SIG-M5 (cell line): ENCODE measurements around the gene RNF114.
"Not testable (repeated sequence)": the region's sequence is repeated elsewhere in the genome, so short reads cannot be mapped to it uniquely, and the experiment has no call there.

Experiments
- DNase-seq: peaks from one replicate; lab custom pipeline; 2025; lab: John Stamatoyannopoulos, UW

Gene RNF114

DNA sequence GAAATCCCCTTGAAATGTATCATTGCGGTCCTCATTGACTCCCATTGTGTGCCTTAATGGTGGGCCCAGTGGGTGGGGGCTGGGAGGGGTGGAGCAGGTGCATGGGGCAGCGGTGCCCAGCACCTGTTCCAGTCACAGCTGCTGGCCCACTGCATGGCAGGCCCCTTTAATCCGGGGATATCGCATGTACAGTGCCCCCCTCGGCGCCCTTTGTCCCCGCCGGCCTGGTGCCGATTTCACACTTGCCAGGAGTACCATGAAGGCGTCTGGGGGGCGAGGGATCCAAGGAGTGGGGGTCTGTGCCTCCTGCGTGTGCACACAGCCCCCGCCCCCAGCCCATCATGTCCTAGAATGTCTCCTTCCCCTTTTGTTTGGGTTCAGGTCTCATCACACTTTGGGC, 49.4 kb downstream of the RNF114 start:
- DNase-seq: no peak

DNA sequence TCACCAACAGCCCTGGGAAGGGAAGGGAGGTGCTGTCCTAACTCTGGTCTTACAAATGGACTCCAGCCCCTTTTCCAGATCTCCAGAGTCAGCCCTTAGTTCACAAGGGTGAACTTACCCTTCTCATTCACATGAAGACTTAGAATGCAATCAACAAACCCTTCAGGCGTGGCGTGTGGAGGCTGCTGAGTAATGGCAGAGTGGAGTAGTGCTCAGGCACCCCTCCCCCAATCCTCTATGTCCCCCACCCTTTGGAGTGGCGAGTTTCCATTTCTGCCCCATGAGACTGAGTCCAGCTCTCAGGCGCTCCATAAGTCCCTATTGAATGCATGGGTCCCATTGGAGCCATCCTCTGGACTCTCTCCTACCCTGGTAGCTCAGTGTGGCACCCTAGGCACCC, 49.9 kb downstream of the RNF114 start:
- no peak for DNase-seq

DNA sequence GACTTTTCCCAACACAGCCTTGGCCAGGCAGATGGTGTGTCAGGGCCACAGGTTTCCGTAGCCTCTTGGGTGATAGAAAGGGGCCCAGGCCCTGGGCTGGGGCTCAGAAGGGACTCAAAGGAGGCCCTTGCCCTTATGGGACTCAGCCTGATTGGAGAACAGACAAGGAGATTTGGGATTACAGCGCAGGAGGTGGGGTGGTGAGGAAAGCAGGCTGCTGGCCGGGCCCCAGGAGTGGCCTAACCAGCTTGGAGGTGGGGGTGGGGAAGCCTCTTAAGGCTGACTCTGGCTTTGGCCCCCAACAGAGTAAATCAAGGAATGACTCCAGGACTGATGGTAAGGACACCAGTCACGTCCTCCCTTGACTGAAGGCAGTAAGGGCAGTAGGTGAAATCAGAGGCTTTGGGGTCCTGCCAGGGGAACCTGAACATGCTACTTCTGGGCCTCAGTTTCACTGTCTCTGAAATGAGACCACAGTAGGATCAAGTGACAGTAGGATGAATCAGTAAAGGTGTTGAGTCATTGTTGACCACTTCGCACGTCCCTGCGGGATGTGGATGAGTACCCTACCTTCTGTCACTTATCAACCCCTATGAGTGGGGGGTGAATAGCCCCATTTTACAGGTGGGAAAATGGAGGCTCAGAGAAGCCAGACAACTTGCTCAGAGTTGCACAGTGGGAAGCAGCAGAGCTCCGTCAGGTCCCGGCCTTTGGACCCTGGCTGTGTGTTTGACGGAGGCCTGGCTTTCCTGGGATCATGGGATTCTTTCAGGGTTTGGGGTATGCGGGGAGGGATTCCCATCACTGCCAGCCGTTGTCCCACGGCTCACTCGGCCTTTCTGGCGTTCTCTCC, 51.0 kb downstream of the RNF114 start:
- no peak for DNase-seq

DNA sequence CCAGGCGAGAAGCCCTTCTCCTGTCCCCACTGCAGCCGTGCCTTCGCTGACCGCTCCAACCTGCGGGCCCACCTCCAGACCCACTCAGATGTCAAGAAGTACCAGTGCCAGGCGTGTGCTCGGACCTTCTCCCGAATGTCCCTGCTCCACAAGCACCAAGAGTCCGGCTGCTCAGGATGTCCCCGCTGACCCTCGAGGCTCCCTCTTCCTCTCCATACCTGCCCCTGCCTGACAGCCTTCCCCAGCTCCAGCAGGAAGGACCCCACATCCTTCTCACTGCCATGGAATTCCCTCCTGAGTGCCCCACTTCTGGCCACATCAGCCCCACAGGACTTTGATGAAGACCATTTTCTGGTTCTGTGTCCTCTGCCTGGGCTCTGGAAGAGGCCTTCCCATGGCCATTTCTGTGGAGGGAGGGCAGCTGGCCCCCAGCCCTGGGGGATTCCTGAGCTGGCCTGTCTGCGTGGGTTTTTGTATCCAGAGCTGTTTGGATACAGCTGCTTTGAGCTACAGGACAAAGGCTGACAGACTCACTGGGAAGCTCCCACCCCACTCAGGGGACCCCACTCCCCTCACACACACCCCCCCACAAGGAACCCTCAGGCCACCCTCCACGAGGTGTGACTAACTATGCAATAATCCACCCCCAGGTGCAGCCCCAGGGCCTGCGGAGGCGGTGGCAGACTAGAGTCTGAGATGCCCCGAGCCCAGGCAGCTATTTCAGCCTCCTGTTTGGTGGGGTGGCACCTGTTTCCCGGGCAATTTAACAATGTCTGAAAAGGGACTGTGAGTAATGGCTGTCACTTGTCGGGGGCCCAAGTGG, 51.9 kb downstream of the RNF114 start:
- no peak for DNase-seq

DNA sequence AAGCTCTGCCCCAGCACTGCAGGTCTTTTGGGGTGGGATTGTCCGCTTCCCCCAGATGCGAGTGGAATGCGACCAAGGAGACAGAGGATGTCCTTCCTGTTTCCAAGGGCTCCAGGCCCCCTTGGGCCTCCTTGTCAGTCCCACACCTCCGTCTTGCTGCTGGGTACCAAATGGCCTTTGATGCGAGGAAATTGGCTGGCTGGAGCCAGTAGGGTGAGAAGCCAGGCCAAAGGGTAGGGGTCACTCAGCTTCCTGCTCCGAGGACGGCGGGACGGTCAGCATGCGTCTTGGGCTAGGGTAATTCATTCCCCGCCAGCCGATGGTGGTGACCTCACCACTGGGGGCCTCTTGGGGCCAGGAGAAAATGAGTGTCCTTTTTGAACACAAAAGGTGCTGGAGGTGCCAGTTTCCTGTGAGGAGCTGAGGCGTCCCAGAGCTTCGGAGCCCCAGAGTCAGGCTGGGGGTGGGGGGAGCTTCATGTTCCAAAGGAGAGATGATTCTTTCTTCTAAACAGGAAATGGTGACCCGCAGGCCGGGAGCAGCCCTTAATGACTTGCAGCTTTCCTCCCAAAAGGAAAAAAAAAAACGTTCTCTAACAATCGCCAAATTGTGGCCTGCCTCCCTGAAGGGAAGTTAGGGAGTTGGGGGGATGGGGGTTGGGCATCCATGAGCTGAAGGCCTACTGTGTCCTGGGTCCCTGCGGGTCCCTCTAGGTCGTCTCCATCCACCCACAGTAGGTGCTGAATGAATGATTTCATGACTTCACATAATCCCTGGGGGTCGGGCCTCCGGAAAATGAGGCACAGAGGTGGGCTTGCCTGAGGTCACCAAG, 53.3 kb downstream of the RNF114 start:
- no peak for DNase-seq

DNA sequence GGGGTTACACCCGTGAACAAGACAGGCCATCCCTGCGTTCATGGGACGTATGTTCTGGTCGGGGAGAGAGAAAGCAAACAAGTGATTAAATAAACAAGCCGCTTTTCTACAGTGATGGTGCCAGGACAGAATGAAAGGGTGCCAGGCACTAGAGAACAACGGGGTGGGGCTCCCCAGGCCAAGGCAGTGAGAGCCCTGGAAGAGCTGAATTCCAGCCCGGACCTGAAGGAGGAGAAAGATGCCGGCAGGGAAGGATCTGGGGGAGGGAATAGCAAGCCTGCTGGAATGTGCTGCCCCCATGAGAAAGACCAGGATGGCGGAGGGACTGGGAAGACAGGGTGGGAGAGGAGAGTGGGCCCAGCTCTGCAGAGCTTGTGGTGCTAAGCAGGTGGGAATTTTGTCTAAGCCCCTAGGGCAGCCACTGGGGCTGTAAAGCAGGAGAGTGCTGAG, 54.1 kb downstream of the RNF114 start:
- no peak for DNase-seq

DNA sequence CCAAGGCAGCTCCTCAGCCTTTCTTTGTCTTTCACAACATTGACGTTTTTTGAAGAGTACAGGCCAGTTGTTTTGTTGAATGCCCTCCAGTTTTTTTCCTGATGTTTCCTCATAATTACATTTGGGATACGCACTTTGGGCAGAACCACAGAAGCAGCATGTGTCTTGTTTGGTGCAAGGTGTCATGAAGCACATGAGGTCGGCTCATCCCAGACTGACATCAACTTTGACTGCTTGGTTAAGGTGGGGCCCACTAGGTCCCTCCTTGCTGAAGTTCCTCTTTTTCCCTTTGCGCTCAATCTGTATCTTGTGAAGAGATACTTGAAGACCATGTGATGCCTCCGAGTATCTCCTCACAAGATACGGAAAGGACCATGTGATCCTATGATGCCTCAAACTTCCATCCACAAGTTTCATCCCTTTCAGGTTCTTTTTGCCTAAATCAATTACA, 57.1 kb downstream of the RNF114 start:
- peak; percentile 69 for DNase-seq

DNA sequence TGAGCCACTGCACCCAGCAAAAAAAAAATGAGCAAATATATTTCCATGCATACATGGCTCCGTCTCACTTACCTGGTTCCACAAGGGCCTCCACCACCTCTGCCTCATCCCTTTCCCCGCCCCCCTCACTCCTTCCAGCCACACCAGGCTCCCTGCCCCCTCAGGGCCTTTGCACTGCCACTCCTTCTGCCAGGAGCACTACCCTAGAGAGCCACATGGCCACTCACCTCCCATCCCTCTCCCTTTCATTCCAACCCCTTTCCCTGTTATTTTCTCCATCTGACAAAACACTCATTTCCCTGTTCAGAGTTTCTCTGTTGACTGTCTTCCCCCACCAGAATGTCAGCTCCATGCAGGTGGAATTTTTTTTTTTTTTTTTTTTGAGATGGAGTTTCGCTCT, 59.4 kb downstream of the RNF114 start:
- no peak for DNase-seq

DNA sequence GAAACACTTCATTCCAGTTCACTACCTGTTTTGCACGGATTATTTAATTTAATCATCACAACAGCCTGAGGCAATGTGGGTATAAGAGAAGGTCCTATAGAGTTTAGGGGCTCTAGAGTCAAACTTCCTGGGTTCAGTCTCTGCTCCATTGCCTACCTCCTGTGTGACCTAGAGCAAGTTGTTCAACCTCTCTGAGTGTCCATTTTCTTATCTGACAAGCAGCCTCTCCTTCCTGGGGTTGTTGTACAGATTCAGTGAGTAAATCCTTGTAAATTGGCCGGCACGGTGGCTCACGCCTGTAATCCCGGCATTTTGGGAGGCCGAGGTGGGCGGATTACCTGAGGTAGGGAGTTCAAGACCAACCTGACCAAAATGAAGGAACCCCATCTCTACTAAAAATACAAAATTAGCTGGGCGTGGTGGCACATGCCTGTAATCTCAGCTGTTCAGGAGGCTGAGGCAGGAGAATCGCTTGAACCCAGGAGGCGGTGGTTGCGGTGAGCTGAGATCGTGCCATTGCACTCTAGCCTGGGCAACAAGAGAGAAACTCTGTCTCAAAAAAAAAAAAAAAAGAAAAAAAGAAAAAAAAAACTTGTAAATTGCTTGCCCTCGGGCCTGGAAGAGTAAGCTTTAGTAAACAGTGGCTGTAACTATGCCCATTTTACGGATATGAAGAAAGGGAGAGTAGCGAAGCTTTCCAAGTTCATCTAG, 62.4 kb downstream of the RNF114 start:
- not testable (repeated sequence) for DNase-seq

DNA sequence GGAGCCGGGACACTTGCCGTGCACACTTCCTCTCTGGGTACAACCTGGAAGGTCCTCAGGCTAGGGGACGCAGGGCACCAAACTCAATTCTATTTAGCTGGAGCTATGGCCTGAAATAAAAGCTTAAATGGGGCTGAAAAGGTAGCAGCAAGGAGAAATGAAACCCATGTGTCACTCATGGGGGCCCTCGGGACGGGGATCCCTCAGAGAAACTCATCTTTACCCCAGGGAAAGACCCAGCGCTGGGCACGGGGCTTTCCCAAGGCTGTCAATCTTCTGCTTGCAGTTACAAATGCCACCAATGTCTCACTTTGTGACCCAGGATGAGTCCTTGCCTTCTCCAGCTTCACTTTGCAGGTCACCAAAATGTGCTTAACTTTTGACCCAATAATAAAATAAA, 63.1 kb downstream of the RNF114 start:
- DNase-seq: no peak

DNA sequence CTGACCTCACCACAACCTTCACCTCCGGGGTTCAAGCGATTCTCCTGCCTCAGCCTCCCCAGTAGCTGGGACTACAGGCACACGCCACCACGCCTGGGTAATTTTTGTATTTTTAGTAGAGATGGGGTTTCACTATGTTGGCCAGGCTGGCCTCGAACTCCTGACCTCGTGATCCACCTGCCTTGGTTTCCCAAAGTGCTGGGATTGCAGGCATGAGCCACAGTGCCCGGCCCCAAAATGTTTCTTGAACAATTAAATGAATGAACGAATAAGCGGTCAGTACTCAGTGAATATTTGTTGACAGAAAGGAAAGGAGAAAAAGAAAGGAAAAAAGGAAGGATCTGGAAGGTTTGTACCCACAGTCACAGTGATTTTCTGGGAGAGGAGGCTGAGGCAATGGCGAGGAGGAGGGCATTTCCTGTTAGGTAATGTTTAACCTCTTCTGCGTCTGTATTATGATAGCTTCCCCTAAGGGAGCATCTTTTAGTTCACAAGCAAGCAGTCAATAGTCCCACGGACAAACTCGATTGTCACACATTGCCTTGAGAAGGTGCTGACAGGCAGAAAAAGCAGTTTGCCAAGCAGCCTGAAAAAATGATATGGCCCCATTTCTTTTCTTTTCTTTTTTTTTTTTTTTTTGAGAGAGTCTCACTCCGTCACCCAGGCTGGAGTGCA, 64.5 kb downstream of the RNF114 start:
- DNase-seq: not testable (repeated sequence)

DNA sequence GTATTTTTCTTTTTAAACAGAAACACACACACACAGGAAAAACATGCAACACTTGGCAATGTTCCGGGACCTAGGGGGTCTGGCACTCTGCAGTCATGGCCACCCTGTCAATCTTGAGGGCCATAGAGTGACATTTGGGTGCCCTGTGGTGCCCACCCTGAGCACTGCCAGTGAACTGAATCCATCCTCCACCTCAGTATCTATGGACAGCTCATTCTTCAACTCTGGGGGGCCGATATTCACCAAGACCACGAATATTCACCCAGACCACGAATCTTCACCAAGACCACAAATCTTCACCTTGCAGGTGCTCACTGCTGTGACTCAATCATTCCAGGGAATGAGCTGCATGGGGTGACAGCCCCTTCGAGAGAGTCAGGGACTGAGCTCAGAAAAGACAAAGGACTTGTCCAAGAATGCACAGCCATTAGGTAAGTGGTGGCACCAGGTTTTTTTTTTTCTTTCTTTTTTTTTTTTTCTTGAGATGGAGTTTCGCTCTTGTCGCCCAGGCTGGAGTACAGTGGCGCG, 65.7 kb downstream of the RNF114 start:
- DNase-seq: no peak

DNA sequence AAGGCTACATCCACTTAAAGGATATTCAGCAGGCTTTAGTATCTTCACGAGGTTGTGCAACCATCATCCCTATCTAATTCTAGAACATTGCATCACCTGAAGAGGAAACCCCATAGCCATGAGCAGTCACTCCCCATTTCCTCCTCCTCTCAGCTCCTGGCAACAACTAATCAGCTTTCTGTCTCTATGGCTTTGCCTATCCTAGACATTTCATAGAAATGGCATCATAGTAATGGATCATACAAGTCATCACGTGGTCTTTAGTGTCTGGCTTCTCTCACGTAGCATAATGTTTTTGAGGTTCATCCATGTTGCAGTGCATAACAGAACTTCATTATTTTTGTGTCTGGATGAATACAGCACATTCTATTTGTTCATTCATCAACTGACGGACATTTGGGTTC, 67.1 kb downstream of the RNF114 start:
- DNase-seq: peak; percentile 99
